Measurements from ENCODE around the gene OSER1.
A peak's percentile ranks its signal among the peaks of the same experiment; 100 is the strongest.

Gene OSER1

GRCh38 chr20:44221368-44221954 is 10.9 kb upstream of the OSER1 start:
- ChIA-PET CTCF (interaction anchor here (12.4 kb wide), 1 partner anchor 91 kb away, joined by 452 read pairs; the partner anchor contains the start of gene FITM2), POLR2A (no interaction called here)
- TF ChIP-seq CTCF (IDR thresholded peaks at IDR 0.05; ENCODE audit: insufficient read depth, low read length, missing control alignments) = no peak
- H3K4me3 ChIP-seq (ENCODE audit: low read depth, low read length) = no peak overlapping the region
- no peak for DNase-seq (ENCODE audit: low read depth, low spot score)

- no peak for DNase-seq (ENCODE audit: low read depth, low spot score)
- no peak overlapping the region for H3K4me3 ChIP-seq (ENCODE audit: low read depth, low read length)
- POLR2A ChIA-PET = no interaction called here
- CTCF ChIA-PET = interaction anchor here (1.3 to 12.4 kb wide), 3 partner anchors 92 to 164 kb away, joined by 5 to 452 read pairs (median 170); partner anchors contain the start of gene FITM2
- TF ChIP-seq CTCF (IDR thresholded peaks at IDR 0.05; ENCODE audit: insufficient read depth, low read length, missing control alignments) = no peak
Measured at GRCh38 chr20:44219791-44220190, 9.2 kb upstream of the OSER1 start.

GRCh38 chr20:44219170-44219730 is 8.7 kb upstream of the OSER1 start:
- DNase-seq (ENCODE audit: low read depth, low spot score) = no peak
- H3K4me3 ChIP-seq (ENCODE audit: low read depth, low read length) = no peak overlapping the region
- CTCF ChIA-PET = interaction anchor here (0.8 to 12.4 kb wide), 16 partner anchors 11 to 424 kb away, joined by 3 to 452 read pairs (median 5); partner anchors contain the start of genes FITM2 and TTPAL
- POLR2A ChIA-PET = no interaction called here
- TF ChIP-seq CTCF (IDR thresholded peaks at IDR 0.05; ENCODE audit: insufficient read depth, low read length, missing control alignments) = no peak

GRCh38 chr20:44218446-44218845 is 7.9 kb upstream of the OSER1 start:
- POLR2A ChIA-PET = no interaction called here
- H3K4me3 ChIP-seq (ENCODE audit: low read depth, low read length) = no peak overlapping the region
- TF ChIP-seq CTCF (IDR thresholded peaks at IDR 0.05; ENCODE audit: insufficient read depth, low read length, missing control alignments) = no peak
- no peak for DNase-seq (ENCODE audit: low read depth, low spot score)
- CTCF ChIA-PET = interaction anchor here (0.8 to 12.4 kb wide), 27 partner anchors 7 to 425 kb away, joined by 3 to 452 read pairs (median 5); partner anchors contain the start of genes FITM2 and TTPAL

- DNase-seq (ENCODE audit: low read depth, low spot score) = no peak
- no peak overlapping the region for H3K4me3 ChIP-seq (ENCODE audit: low read depth, low read length)
- peak; percentile 85 for TF ChIP-seq CTCF (IDR thresholded peaks at IDR 0.05; ENCODE audit: insufficient read depth, low read length, missing control alignments)
- POLR2A ChIA-PET = interaction anchor here (1.1 kb wide), 1 partner anchor 94 kb away, joined by 5 read pairs; the partner anchor contains the start of gene FITM2
- CTCF ChIA-PET = interaction anchor here (0.6 to 12.4 kb wide), 49 partner anchors 8 to 464 kb away, joined by 3 to 452 read pairs (median 4); partner anchors contain the start of genes FITM2 and TTPAL
Measured at GRCh38 chr20:44217342-44218092, 6.9 kb upstream of the OSER1 start.

- H3K4me3 ChIP-seq (ENCODE audit: low read depth, low read length) = no peak overlapping the region
- peak; percentile 92 for TF ChIP-seq CTCF (IDR thresholded peaks at IDR 0.05; ENCODE audit: insufficient read depth, low read length, missing control alignments)
- DNase-seq (ENCODE audit: low read depth, low spot score) = no peak
- POLR2A ChIA-PET = no interaction called here
- CTCF ChIA-PET = interaction anchor here (0.6 to 12.4 kb wide), 32 partner anchors 8 to 673 kb away, joined by 3 to 452 read pairs (median 4); partner anchors contain the start of genes FITM2 and TTPAL
Measured at GRCh38 chr20:44215125-44215524, 4.6 kb upstream of the OSER1 start.

Data from AG04449 (cell line).